Liver (tissue), 9 donors: ENCODE measurements around the gene GLRX. TPM values are rescaled to one million over a fixed set of nuclear protein-coding genes. Genes with fewer than 3 reads are reported as not detected.

Source experiments
- DNase-seq: peaks from one replicate; pipeline ENCODE4 v3.0.0-alpha.2; 2017; ENCODE audit warnings: low spot score
- H3K27ac ChIP-seq, 2 donors: one replicate each; pipeline ENCODE4 v1.7.0; 2013; ENCODE audit warnings: inconsistent platforms in 2 of 2, low read length in 2 of 2, control low read depth in 1 of 2, low read depth in 1 of 2, mild to moderate bottlenecking in 1 of 2
- H3K27me3 ChIP-seq, 4 donors: one replicate each; pipeline versions ENCODE4 v1.6.1 to v1.7.0; 2013; ENCODE audit warnings: low read length in 3 of 4, inconsistent platforms in 1 of 4, mild to moderate bottlenecking in 1 of 4, moderate library complexity in 1 of 4; ENCODE audit not compliant: control insufficient read depth in 4 of 4, insufficient read depth in 4 of 4
- H3K36me3 ChIP-seq, 4 donors: one replicate each; pipeline versions ENCODE4 v1.6.1 to v1.7.0; 2013; ENCODE audit warnings: low read length in 3 of 4, mild to moderate bottlenecking in 3 of 4, low read depth in 1 of 4, moderate library complexity in 1 of 4; ENCODE audit not compliant: control insufficient read depth in 4 of 4, insufficient read depth in 3 of 4
- H3K4me1 ChIP-seq, 4 donors: one replicate each; pipeline versions ENCODE4 v1.6.1 to v1.7.0; 2013; ENCODE audit warnings: low read length in 3 of 4, mild to moderate bottlenecking in 3 of 4, moderate library complexity in 1 of 4; ENCODE audit not compliant: control insufficient read depth in 4 of 4, insufficient read depth in 4 of 4
- H3K4me3 ChIP-seq, 3 donors: one replicate each; pipeline versions ENCODE4 v1.6.1 to v1.7.0; 2013; ENCODE audit warnings: low read length in 3 of 3, control low read depth in 1 of 3, low read depth in 1 of 3, mild to moderate bottlenecking in 1 of 3
- H3K9ac ChIP-seq, 2 donors: one replicate each; pipeline ENCODE4 v1.7.0; 2013; ENCODE audit warnings: low read length in 2 of 2, mild to moderate bottlenecking in 2 of 2, moderate library complexity in 2 of 2, control low read depth in 1 of 2, low read depth in 1 of 2
- H3K9me3 ChIP-seq, 4 donors: one replicate each; pipeline versions ENCODE4 v1.6.1 to v1.7.0; 2013; ENCODE audit warnings: low read length in 3 of 4; ENCODE audit not compliant: control insufficient read depth in 4 of 4
- ATF3 ChIP-seq: IDR thresholded peaks from 2 replicates; pipeline ENCODE4 v1.6.1; 2016; ENCODE audit warnings: antibody characterized with exemption
- FOXA1 ChIP-seq: IDR thresholded peaks from 2 replicates; pipeline ENCODE4 v1.6.1; 2016; ENCODE audit warnings: antibody characterized with exemption
- FOXA2 ChIP-seq: IDR thresholded peaks from 2 replicates; pipeline ENCODE4 v1.6.1; 2016; ENCODE audit warnings: antibody characterized with exemption
- GABPA ChIP-seq, 2 donors: IDR thresholded peaks in 1 of 2; conservative IDR thresholded peaks in 1 of 2; 2 replicates each; pipeline ENCODE4 v1.6.1; 2016; ENCODE audit warnings: antibody characterized with exemption in 2 of 2, mild to moderate bottlenecking in 1 of 2, moderate library complexity in 1 of 2
- HNF4A ChIP-seq, 2 donors: conservative IDR thresholded peaks; 2 replicates each; pipeline ENCODE4 v1.6.1; 2016; ENCODE audit warnings: antibody characterized with exemption in 2 of 2, mild to moderate bottlenecking in 2 of 2
- HNF4G ChIP-seq: IDR thresholded peaks from 2 replicates; pipeline ENCODE4 v1.6.1; 2016; ENCODE audit warnings: antibody characterized with exemption
- JUND ChIP-seq, 2 donors: IDR thresholded peaks; 2 replicates each; pipeline ENCODE4 v1.6.1; 2016; ENCODE audit warnings: antibody characterized with exemption in 2 of 2
- NR2F2 ChIP-seq: IDR thresholded peaks from 2 replicates; pipeline ENCODE4 v1.6.1; 2016; ENCODE audit warnings: antibody characterized with exemption
- RAD21 ChIP-seq, 2 donors: IDR thresholded peaks; 2 replicates each; pipeline ENCODE4 v1.6.1; 2016; ENCODE audit warnings: antibody characterized with exemption in 2 of 2, mild to moderate bottlenecking in 2 of 2
- RXRA ChIP-seq, 2 donors: IDR thresholded peaks; 2 replicates each; pipeline ENCODE4 v1.6.1; 2017 to 2018; ENCODE audit warnings: antibody characterized with exemption in 2 of 2, mild to moderate bottlenecking in 1 of 2
- SP1 ChIP-seq: IDR thresholded peaks from 2 replicates; pipeline ENCODE4 v1.6.1; 2018; ENCODE audit warnings: antibody characterized with exemption, mild to moderate bottlenecking
- TAF1 ChIP-seq: conservative IDR thresholded peaks from 2 replicates; pipeline ENCODE4 v1.6.1; 2016; ENCODE audit warnings: antibody characterized with exemption, mild to moderate bottlenecking
- YY1 ChIP-seq: IDR thresholded peaks from 2 replicates; pipeline ENCODE4 v1.6.1; 2016; ENCODE audit warnings: antibody characterized with exemption, mild to moderate bottlenecking
- ZBTB33 ChIP-seq: IDR thresholded peaks from 2 replicates; pipeline ENCODE4 v1.6.1; 2016; ENCODE audit warnings: antibody characterized with exemption
- WGBS: extraction: QIAGEN DNeasy Blood & Tissue Kit; methylation state at CpG from one replicate; pipeline ENCODE4 v1.1.7; 2013; 5-methylcytosine and 5-hydroxymethylcytosine counted together
- polyA plus RNA-seq, 2 donors: library from polyadenylated mRNA; stranded (reverse) in 1 of 2; unstranded in 1 of 2; fragments of 200-250 nt in 1 of 2; fragments of >200 nt in 1 of 2; fragmentation: Nextera tagmentation in 1 of 2; extraction: Ambion mirVana in 1 of 2; gene quantifications; one replicate each; pipeline versions ENCODE4 v1.2.1 to v1.2.3, GENCODE V29; 2013 to 2015
- total RNA-seq, 2 donors: library from RNA; depleted of rRNA; stranded (reverse); fragments of >200 nt; gene quantifications; one replicate each; pipeline ENCODE4 v1.2.3, GENCODE V29; 2014
- TF ChIP-seq, protein P1 (sequence below): IDR thresholded peaks from 2 replicates; pipeline ENCODE4 v1.6.1; 2016; ENCODE audit warnings: antibody characterized with exemption
- TF ChIP-seq, protein P2 (sequence below): fragments of 150-350 bp; IDR thresholded peaks from 2 replicates; pipeline ENCODE4 v1.5.1; 2017; ENCODE audit warnings: improper control_type of control experiment, low read depth, low read length; ENCODE audit not compliant: missing input control
- donor health status: healthy.
- donor health status: healthy.
- donor health status: healthy.
- donor health status: healthy.
- donor health status: healthy.

GLRX gene
- total and polyA plus RNA-seq, 4 donors = 48.2 to 187 (median 107) TPM

DNA sequence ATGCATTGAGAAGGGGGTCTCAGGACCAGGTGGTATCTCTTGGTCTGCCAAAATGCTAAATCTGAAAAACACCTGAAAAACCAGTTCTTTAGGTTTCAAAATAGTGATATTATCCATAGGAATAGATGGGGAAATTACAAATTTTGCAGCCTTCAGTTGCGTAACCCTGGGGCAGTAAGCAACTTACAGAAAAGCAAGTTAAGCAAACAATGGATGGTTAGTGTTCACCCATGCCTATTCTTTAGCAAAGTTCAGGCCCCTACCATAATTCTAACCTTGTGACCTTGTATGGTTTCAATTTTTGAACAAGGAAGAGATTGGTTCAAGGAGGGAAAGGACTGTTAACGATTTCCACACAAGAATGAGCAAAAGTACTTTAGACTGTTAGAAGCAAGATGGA is 24.5 kb downstream of the GLRX start:
- 96% methylated on average over 2 of the region's 2 CpGs for WGBS
- TF ChIP-seq GABPA (IDR thresholded peaks at IDR 0.05 in 1 of 2, conservative IDR thresholded peaks at IDR 0.05 in 1 of 2) (no peak), RXRA (IDR thresholded peaks at IDR 0.05) (no peak), SP1 (no peak), NR2F2 (no peak), YY1 (no peak)
- TF ChIP-seq, protein P1, sequence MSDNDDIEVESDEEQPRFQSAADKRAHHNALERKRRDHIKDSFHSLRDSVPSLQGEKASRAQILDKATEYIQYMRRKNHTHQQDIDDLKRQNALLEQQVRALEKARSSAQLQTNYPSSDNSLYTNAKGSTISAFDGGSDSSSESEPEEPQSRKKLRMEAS = no peak
- no peak for DNase-seq
- peaks cover 7 to 25% (median 20%) of the 10 kb centered on the region in 4 donors for H3K4me1 ChIP-seq
- H3K9me3 ChIP-seq = no peaks in the 10 kb centered on the region
- no peak overlapping the region for H3K27ac ChIP-seq
- H3K9ac ChIP-seq = no peak overlapping the region
- H3K4me3 ChIP-seq = no peak overlapping the region
- H3K36me3 ChIP-seq = peaks cover 0 to 11% (median 1%) of the 10 kb centered on the region in 4 donors
- H3K27me3 ChIP-seq = no peaks in the 10 kb centered on the region

- peaks cover 0 to 11% (median 1%) of the 10 kb centered on the region in 4 donors for H3K36me3 ChIP-seq
- H3K9me3 ChIP-seq = no peaks in the 10 kb centered on the region
- 94% methylated on average over 3 of the region's 3 CpGs for WGBS
- peaks cover 4 to 17% (median 14%) of the 10 kb centered on the region in 4 donors for H3K4me1 ChIP-seq
- H3K27me3 ChIP-seq = no peaks in the 10 kb centered on the region
- no peak overlapping the region for H3K4me3 ChIP-seq
- TF ChIP-seq SP1 = no peak
- no peak for TF ChIP-seq FOXA1
- TF ChIP-seq, protein P2, sequence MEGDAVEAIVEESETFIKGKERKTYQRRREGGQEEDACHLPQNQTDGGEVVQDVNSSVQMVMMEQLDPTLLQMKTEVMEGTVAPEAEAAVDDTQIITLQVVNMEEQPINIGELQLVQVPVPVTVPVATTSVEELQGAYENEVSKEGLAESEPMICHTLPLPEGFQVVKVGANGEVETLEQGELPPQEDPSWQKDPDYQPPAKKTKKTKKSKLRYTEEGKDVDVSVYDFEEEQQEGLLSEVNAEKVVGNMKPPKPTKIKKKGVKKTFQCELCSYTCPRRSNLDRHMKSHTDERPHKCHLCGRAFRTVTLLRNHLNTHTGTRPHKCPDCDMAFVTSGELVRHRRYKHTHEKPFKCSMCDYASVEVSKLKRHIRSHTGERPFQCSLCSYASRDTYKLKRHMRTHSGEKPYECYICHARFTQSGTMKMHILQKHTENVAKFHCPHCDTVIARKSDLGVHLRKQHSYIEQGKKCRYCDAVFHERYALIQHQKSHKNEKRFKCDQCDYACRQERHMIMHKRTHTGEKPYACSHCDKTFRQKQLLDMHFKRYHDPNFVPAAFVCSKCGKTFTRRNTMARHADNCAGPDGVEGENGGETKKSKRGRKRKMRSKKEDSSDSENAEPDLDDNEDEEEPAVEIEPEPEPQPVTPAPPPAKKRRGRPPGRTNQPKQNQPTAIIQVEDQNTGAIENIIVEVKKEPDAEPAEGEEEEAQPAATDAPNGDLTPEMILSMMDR = no peak
- TF ChIP-seq ZBTB33 = no peak
- TF ChIP-seq HNF4A (conservative IDR thresholded peaks at IDR 0.05) = no peak
- no peak for TF ChIP-seq JUND (IDR thresholded peaks at IDR 0.05)
- TF ChIP-seq, protein P1 = no peak
- no peak for TF ChIP-seq ATF3
- TF ChIP-seq RAD21 (IDR thresholded peaks at IDR 0.05) = no peak
- TF ChIP-seq TAF1 = no peak
- no peak for TF ChIP-seq FOXA2
- TF ChIP-seq RXRA (IDR thresholded peaks at IDR 0.05) = no peak
- TF ChIP-seq YY1 = no peak
- no peak for TF ChIP-seq HNF4G
- TF ChIP-seq NR2F2 = no peak
- H3K9ac ChIP-seq = no peak overlapping the region
- H3K27ac ChIP-seq = no peak overlapping the region
- no peak for DNase-seq
Measured at GRCh38 chr5:95797301-95797700, 25.2 kb downstream of the GLRX start.
